Measurements from ENCODE around the gene METTL25B. TPM values are rescaled to one million over a fixed set of nuclear protein-coding genes. Genes with fewer than 3 reads are reported as not detected.

METTL25B gene
- total RNA-seq, 1 donor, result 8.3 TPM

- H3K4me1 ChIP-seq (ENCODE audit: insufficient read depth, low read length), result peaks cover 52% of the 10 kb centered on the region
- peaks cover 89% of the 10 kb centered on the region for H3K79me2 ChIP-seq (ENCODE audit: insufficient read depth, low read length)
- no peak for TF ChIP-seq CTCF (IDR thresholded peaks at IDR 0.05; ENCODE audit: extremely low read depth, low read depth, low read length)
- H3K4me2 ChIP-seq (ENCODE audit: insufficient read depth, low read length), result peak overlapping the region; percentile 93
- H3K36me3 ChIP-seq (ENCODE audit: insufficient read depth, low read length), result peaks cover 27% of the 10 kb centered on the region
- H3K4me3 ChIP-seq (ENCODE audit: insufficient read depth, low read length), result peak overlapping the region; percentile 85
- H3K27me3 ChIP-seq (ENCODE audit: insufficient read depth, low read length), result no peaks in the 10 kb centered on the region
- no peaks in the 10 kb centered on the region for H4K20me1 ChIP-seq (ENCODE audit: insufficient read depth, low read length)
- no peak for DNase-seq (ENCODE audit: insufficient read length, low spot score, missing footprints)
- no peaks in the 10 kb centered on the region for H3K9me3 ChIP-seq (ENCODE audit: low read depth, low read length)
- no peak overlapping the region for H2AFZ ChIP-seq (ENCODE audit: low read length)
- H3K27ac ChIP-seq (ENCODE audit: low read depth, low read length), result peak overlapping the region; percentile 88
Measured at GRCh38 chr1:156747742-156748669, 19.7 kb downstream of the METTL25B start.

- no peak overlapping the region for H2AFZ ChIP-seq (ENCODE audit: low read length)
- H3K4me1 ChIP-seq (ENCODE audit: insufficient read depth, low read length), result peaks cover 54% of the 10 kb centered on the region
Measured at GRCh38 chr1:156748670-156749418, 20.6 kb downstream of the METTL25B start.

GRCh38 chr1:156749419-156750118, 21.3 kb downstream of the METTL25B start:
- Histone ChIP-seq H3K27ac (ENCODE audit: low read depth, low read length) (peak overlapping the region; percentile 88), H3K9me3 (ENCODE audit: low read depth, low read length) (no peaks in the 10 kb centered on the region), H3K4me2 (ENCODE audit: insufficient read depth, low read length) (peak overlapping the region; percentile 93), H3K36me3 (ENCODE audit: insufficient read depth, low read length) (peaks cover 14% of the 10 kb centered on the region), H3K4me3 (ENCODE audit: insufficient read depth, low read length) (peak overlapping the region; percentile 85), H3K4me1 (ENCODE audit: insufficient read depth, low read length) (peaks cover 54% of the 10 kb centered on the region), H2AFZ (ENCODE audit: low read length) (peak overlapping the region; percentile 14), H3K79me2 (ENCODE audit: insufficient read depth, low read length) (peaks cover 78% of the 10 kb centered on the region), H3K27me3 (ENCODE audit: insufficient read depth, low read length) (no peaks in the 10 kb centered on the region), H4K20me1 (ENCODE audit: insufficient read depth, low read length) (no peaks in the 10 kb centered on the region)
- DNase-seq (ENCODE audit: insufficient read length, low spot score, missing footprints), result no peak
- TF ChIP-seq CTCF (IDR thresholded peaks at IDR 0.05; ENCODE audit: extremely low read depth, low read depth, low read length), result no peak

More at GRCh38 chr1:156748670-156749418, 20.6 kb downstream of the METTL25B start:
- Histone ChIP-seq H3K36me3 (ENCODE audit: insufficient read depth, low read length) (peaks cover 18% of the 10 kb centered on the region), H3K4me3 (ENCODE audit: insufficient read depth, low read length) (peak overlapping the region; percentile 85), H3K9me3 (ENCODE audit: low read depth, low read length) (no peaks in the 10 kb centered on the region), H4K20me1 (ENCODE audit: insufficient read depth, low read length) (no peaks in the 10 kb centered on the region), H3K4me2 (ENCODE audit: insufficient read depth, low read length) (peak overlapping the region; percentile 93), H3K27ac (ENCODE audit: low read depth, low read length) (peak overlapping the region; percentile 88), H3K27me3 (ENCODE audit: insufficient read depth, low read length) (no peaks in the 10 kb centered on the region), H3K79me2 (ENCODE audit: insufficient read depth, low read length) (peaks cover 84% of the 10 kb centered on the region)
- no peak for TF ChIP-seq CTCF (IDR thresholded peaks at IDR 0.05; ENCODE audit: extremely low read depth, low read depth, low read length)
- DNase-seq (ENCODE audit: insufficient read length, low spot score, missing footprints), result peak; percentile 86

Measured in osteoblast (primary cell).